Breast epithelium (tissue), 4 donors: Measurements from ENCODE around the gene TMC8. TPM values are rescaled to one million over a fixed set of nuclear protein-coding genes. Genes with fewer than 3 reads are reported as not detected.

Experiments used
- DNase-seq, 2 donors: peaks; one replicate each; pipeline ENCODE4 v3.0.0-alpha.2; 2019; ENCODE audit warnings: low spot score in 2 of 2
- H3K27ac ChIP-seq, 2 donors: fragments of 200-600 bp; sonication (generic) in 1 of 2; one replicate each; pipeline ENCODE4 v1.5.1; 2016 to 2019; ENCODE audit warnings: mild to moderate bottlenecking in 1 of 2
- H3K27me3 ChIP-seq, 2 donors: fragments of 200-600 bp; sonication (generic) in 1 of 2; one replicate each; pipeline versions ENCODE4 v1.5.1 to v1.6.0; 2017 to 2019; ENCODE audit warnings: control low read depth in 1 of 2, mild to moderate bottlenecking in 1 of 2
- H3K36me3 ChIP-seq: fragments of 200-600 bp; one replicate; pipeline ENCODE4 v1.5.1; 2019
- H3K4me1 ChIP-seq, 2 donors: fragments of 200-600 bp; sonication (generic); one replicate each; pipeline ENCODE4 v1.5.1; 2016 to 2019; ENCODE audit warnings: control low read depth in 1 of 2
- H3K4me3 ChIP-seq, 3 donors: fragments of 200-600 bp; sonication (generic); 1 replicate in 2 of 3; 2 replicates in 1 of 3; pipeline ENCODE4 v1.5.1; 2016 to 2019; ENCODE audit warnings: mild to moderate bottlenecking in 3 of 3, moderate library complexity in 2 of 3
- H3K9me3 ChIP-seq, 2 donors: fragments of 200-600 bp; sonication (generic) in 1 of 2; one replicate each; pipeline ENCODE4 v1.5.1; 2016 to 2019; ENCODE audit warnings: control low read depth in 1 of 2
- POLR2A ChIP-seq: fragments of 450-650 bp; IDR thresholded peaks from one replicate; pipeline ENCODE4 v1.6.1; 2016; ENCODE audit warnings: antibody characterized with exemption, mild to moderate bottlenecking, moderate library complexity
- POLR2AphosphoS5 ChIP-seq, 3 donors: sonication (generic); formaldehyde crosslinking; IDR thresholded peaks; one replicate each; pipeline ENCODE4 v1.6.1; 2017; ENCODE audit warnings: antibody characterized with exemption in 3 of 3
- intact Hi-C: fragments of 100-400 bp; cut with DNase I; formaldehyde crosslinking; loops from one replicate; pipeline ENCODE4 v1.15.1; 2023; ENCODE audit warnings: low total_unique reads
- total RNA-seq, 3 donors: library from RNA; depleted of rRNA; stranded (reverse); fragments of >200 nt; gene quantifications; one replicate each; pipeline ENCODE4 v1.1.0, GENCODE V29; 2016
- TF ChIP-seq, protein P1 (sequence below), 3 donors: fragments of 450-650 bp; IDR thresholded peaks; one replicate each; pipeline ENCODE4 v1.5.1; 2016 to 2017; ENCODE audit warnings: antibody characterized with exemption in 3 of 3, mild to moderate bottlenecking in 3 of 3, moderate library complexity in 3 of 3

Gene TMC8
- total RNA-seq, 3 donors from 2014 or later: 4.2 to 9.9 (median 8.8) TPM

DNA sequence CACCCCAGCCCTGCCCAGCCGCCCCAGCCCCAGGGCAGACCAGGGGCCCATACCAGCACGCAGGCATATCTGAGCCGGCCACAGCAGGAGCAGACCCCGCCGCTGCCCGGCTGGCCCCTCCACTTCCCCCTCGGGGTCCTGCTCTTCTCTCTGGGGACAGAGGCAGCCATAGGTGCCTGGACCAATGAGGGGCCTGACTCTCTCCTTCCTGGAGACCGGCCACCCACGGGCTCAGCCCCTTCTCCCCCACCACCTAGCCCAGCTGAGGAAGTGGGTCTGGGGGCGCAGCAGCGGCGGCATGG, 5.8 kb upstream of the TMC8 start:
- TF ChIP-seq, protein P1, sequence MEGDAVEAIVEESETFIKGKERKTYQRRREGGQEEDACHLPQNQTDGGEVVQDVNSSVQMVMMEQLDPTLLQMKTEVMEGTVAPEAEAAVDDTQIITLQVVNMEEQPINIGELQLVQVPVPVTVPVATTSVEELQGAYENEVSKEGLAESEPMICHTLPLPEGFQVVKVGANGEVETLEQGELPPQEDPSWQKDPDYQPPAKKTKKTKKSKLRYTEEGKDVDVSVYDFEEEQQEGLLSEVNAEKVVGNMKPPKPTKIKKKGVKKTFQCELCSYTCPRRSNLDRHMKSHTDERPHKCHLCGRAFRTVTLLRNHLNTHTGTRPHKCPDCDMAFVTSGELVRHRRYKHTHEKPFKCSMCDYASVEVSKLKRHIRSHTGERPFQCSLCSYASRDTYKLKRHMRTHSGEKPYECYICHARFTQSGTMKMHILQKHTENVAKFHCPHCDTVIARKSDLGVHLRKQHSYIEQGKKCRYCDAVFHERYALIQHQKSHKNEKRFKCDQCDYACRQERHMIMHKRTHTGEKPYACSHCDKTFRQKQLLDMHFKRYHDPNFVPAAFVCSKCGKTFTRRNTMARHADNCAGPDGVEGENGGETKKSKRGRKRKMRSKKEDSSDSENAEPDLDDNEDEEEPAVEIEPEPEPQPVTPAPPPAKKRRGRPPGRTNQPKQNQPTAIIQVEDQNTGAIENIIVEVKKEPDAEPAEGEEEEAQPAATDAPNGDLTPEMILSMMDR (IDR thresholded peaks at IDR 0.05): no peak
- no peak for TF ChIP-seq POLR2A
- no peaks in the 10 kb centered on the region for H3K27me3 ChIP-seq
- DNase-seq: no peak
- H3K27ac ChIP-seq: peak overlapping the region in 1 of 2 donors; percentile 90
- no peak overlapping the region for H3K4me3 ChIP-seq
- intact Hi-C loops: no loop called here
- no peaks in the 10 kb centered on the region for H3K9me3 ChIP-seq
- no peaks in the 10 kb centered on the region for H3K4me1 ChIP-seq
- peaks cover 3% of the 10 kb centered on the region for H3K36me3 ChIP-seq

DNA sequence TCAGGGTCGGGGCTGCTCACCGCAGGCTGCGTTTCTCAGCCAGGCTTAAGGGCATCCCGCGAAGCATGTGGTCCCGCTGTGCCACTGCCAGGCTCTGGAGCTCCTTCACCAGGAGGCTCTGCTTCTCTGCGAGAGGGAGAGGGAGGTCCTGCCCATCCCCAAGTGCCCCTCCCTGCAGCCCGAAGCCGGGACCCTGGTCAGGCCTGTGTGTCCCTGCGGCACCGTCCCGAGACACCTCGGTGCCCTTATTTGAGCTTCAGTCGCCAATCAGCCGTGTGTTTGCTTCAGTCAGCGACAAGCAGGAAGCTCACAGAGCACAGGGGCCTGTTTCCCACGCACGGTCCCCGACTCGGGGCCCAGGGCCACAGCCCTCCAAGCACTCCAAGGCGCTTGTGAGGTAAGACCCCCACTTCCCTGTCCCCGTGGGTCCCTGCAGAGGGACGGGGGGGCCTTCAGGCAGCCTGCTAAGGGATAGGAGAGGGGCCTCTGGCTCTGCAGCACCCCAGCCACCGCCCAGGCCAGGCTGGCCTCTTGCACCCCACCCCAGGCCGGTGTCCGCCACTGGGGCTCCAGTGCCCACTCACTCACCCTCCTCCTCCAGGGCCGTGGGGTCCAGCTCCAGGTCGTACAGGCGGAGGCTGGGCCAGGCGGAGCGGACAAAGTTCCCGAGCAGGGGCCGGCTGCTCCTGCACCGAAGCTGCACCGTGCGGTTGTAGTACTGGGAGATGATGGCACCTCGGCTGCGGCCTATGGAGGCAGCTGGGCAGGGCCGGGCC, 5.2 kb upstream of the TMC8 start:
- H3K27ac ChIP-seq: peak overlapping the region in 1 of 2 donors; percentile 90
- H3K4me1 ChIP-seq: no peaks in the 10 kb centered on the region
- intact Hi-C loops: no loop called here
- no peak for DNase-seq
- H3K27me3 ChIP-seq: no peaks in the 10 kb centered on the region
- H3K9me3 ChIP-seq: no peaks in the 10 kb centered on the region
- H3K36me3 ChIP-seq: peaks cover 3% of the 10 kb centered on the region
- no peak for TF ChIP-seq POLR2A
- no peak for TF ChIP-seq POLR2AphosphoS5 (IDR thresholded peaks at IDR 0.05)
- TF ChIP-seq, protein P1 (IDR thresholded peaks at IDR 0.05): no peak
- no peak overlapping the region for H3K4me3 ChIP-seq

DNA sequence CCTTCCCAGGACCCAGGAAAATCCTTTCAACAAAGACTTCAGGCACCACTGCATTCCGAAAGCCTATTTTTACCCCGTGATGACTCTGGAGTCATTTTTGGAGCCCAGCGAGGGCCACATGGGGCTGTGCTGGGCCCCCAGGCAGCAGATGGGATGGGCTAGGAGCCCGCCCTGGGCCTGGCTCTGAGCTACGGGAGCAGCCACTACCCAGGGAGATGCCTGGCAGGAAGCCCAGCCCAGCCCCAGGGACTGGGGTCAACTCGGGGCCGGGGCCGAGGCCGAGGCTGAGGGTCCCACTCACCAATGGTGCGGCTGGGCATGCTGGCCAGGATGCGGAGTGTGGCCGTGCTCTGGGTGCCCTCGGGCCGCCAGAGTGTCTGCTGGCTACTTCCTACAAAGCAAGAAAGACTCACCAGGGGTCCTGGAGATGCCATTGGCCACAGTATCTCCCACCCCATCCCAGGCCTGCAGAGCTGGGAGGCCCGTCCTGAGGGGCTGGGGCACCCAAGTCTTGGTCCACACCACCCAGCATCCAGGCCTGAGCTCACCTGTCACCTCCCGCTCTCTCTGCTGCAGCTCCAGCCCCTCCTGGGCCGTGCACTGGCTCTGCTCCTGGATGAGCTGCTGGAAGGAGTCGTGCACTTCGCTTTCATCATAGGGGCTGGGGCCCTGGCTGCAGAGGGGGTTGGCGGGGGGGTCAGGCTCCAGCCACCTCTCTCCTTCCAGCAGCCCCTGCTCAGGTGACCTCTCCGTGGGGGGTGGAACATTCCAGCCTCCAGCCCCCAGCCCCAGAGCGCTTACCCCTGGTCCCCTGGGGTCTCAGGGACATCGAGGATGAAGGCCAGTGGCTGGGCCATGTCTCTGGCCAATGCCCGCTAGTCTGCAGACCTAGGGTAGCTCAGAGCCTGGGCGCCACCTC, 4.3 kb upstream of the TMC8 start:
- no peaks in the 10 kb centered on the region for H3K27me3 ChIP-seq
- H3K9me3 ChIP-seq: no peaks in the 10 kb centered on the region
- intact Hi-C loops: no loop called here
- peak overlapping the region in 1 of 3 donors; percentile 86 for H3K4me3 ChIP-seq
- no peak for DNase-seq
- TF ChIP-seq POLR2AphosphoS5 (IDR thresholded peaks at IDR 0.05) (no peak), POLR2A (no peak)
- TF ChIP-seq, protein P1 (IDR thresholded peaks at IDR 0.05): no peak
- peak overlapping the region; percentile 90 for H3K27ac ChIP-seq
- H3K36me3 ChIP-seq: peaks cover 3% of the 10 kb centered on the region
- no peaks in the 10 kb centered on the region for H3K4me1 ChIP-seq

DNA sequence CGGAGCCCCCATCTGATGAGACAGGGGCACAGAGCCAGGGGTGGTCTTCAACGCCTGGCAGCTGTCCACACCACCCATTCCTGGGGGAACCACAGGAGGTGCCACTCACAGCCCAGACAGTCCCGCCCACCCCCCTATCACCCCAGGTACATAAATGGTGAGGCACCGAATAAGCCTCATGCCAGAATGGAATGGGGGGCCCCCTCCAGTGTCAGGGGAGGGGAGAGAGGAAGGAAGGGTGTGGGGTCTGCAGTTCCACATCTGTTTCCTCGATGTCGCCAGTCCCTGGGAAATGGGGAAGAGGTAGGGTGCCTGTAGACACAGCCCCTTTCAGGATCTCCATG, 3.7 kb upstream of the TMC8 start:
- no peaks in the 10 kb centered on the region for H3K9me3 ChIP-seq
- TF ChIP-seq, protein P1 (IDR thresholded peaks at IDR 0.05): no peak
- TF ChIP-seq POLR2A (no peak), POLR2AphosphoS5 (IDR thresholded peaks at IDR 0.05) (no peak)
- peak overlapping the region in 1 of 3 donors; percentile 86 for H3K4me3 ChIP-seq
- no peak for DNase-seq
- H3K36me3 ChIP-seq: peaks cover 3% of the 10 kb centered on the region
- H3K4me1 ChIP-seq: no peaks in the 10 kb centered on the region
- peak overlapping the region; percentile 90 for H3K27ac ChIP-seq
- H3K27me3 ChIP-seq: no peaks in the 10 kb centered on the region
- intact Hi-C loops: no loop called here
